Mononuclear cell (primary cell): ENCODE results near the gene TSPAN17. TPM values are rescaled to one million over a fixed set of nuclear protein-coding genes. Genes with fewer than 3 reads are reported as not detected.
"Not testable (repeated sequence)": the region's sequence is repeated elsewhere in the genome, so short reads cannot be mapped to it uniquely, and the experiment has no call there.

ENCODE experiments used
- H3K27me3 ChIP-seq: 2 replicates; pipeline ENCODE4 v1.6.0; 2011; ENCODE audit warnings: low read length, control low read depth; ENCODE audit not compliant: insufficient read depth
- H3K4me1 ChIP-seq: 2 replicates; pipeline ENCODE4 v1.5.1; 2011; ENCODE audit warnings: mild to moderate bottlenecking, low read length, control low read depth; ENCODE audit not compliant: insufficient read depth
- H3K4me3 ChIP-seq: 2 replicates; pipeline ENCODE4 v1.5.1; 2011; ENCODE audit warnings: mild to moderate bottlenecking, low read length, moderate library complexity
- H3K9me3 ChIP-seq: 2 replicates; pipeline ENCODE4 v1.5.1; 2011; ENCODE audit warnings: low read depth, mild to moderate bottlenecking, control low read depth, low read length
- total RNA-seq: library from RNA; depleted of rRNA; stranded (reverse); fragments of >200 nt; gene quantifications from one replicate; pipeline ENCODE4 v1.2.3, GENCODE V29; 2012

The TSPAN17 gene
- total RNA-seq, 1 donor, result 8.9 TPM

GRCh38 chr5:176687881-176688280 lies 40.6 kb downstream of the TSPAN17 start:
- Histone ChIP-seq H3K9me3 (no peaks in the 10 kb centered on the region), H3K4me3 (no peak overlapping the region), H3K4me1 (no peaks in the 10 kb centered on the region), H3K27me3 (peaks cover 12% of the 10 kb centered on the region)

DNA sequence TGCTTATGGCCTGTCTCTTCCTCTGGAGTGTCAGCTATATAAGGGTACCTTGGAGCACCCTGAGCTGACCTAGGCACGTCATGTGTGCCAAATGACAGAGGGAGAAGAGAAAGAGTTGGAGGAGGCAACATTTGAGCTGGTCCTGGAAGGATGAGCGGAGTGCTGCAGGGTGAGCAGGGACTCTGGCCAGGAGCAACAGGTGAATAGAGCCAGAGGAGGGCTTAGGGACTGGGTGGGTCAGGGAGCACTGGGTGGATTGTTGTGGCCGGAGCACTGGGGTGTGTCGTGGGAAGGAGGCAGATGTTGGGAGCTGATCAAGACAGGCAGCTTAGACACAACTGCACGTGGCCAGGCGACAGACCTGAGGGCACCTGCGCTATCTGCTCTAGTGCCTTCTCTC lies 43.6 kb downstream of the TSPAN17 start:
- Histone ChIP-seq H3K4me1 (no peaks in the 10 kb centered on the region), H3K9me3 (no peaks in the 10 kb centered on the region), H3K4me3 (no peak overlapping the region), H3K27me3 (peaks cover 3% of the 10 kb centered on the region)

GRCh38 chr5:176691524-176691923 lies 44.2 kb downstream of the TSPAN17 start:
- Histone ChIP-seq H3K4me1 (no peaks in the 10 kb centered on the region), H3K4me3 (no peak overlapping the region), H3K27me3 (peaks cover 3% of the 10 kb centered on the region), H3K9me3 (no peaks in the 10 kb centered on the region)

DNA sequence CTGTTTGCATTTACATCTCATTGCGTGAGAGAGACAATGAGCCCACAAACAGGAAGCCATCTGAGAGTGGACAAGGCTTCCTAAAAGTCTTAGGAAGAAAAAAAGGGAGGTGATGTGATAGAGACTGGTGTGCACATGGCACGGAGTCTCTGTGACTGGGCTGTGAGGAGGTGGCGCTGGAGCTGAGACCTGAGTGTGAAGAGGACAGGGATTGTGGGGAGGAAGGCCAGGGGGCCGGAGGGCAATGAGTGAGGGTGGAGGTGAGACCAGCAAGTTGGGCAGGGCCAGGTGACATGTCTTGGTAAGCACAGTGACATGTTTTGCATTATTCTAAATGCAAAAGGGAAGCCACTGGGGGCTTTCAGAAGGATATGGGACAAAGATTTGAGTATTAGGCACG lies 45.0 kb downstream of the TSPAN17 start:
- H3K27me3 ChIP-seq, result peaks cover 3% of the 10 kb centered on the region
- no peaks in the 10 kb centered on the region for H3K9me3 ChIP-seq
- H3K4me3 ChIP-seq, result no peak overlapping the region
- no peaks in the 10 kb centered on the region for H3K4me1 ChIP-seq

DNA sequence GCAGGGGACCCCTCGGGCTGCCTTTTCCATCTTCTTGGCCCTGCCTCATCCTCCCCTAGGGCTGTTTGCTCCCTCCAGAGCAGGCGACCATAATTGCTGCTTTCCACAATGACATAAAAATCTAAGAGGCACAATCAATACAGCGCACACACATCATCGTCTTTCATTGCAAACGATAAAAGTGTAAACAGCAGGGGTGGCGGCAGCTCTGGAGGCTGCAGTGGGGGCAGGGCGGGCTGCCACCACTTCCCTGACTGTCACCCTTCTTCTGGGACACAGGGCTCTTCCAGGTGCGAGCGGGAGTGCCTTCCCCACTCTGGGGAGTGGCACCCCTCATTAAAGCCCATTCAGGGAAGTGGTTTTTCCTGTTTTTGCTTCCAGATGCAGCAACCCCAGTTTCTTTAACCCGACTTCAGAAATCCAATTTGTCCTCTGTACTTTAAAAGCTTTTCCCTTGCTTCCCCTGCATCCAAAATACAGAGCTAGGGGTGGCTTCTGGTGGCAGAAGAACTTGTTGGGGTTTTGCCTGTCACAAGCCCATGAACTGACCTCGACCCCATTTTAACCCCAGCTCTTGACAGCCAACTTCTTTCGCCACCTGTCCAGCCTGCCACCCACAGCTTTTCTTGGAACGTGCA lies 45.7 kb downstream of the TSPAN17 start:
- Histone ChIP-seq H3K27me3 (peaks cover 3% of the 10 kb centered on the region), H3K4me1 (no peaks in the 10 kb centered on the region), H3K4me3 (no peak overlapping the region), H3K9me3 (no peaks in the 10 kb centered on the region)

GRCh38 chr5:176693477-176693851 lies 46.2 kb downstream of the TSPAN17 start:
- H3K27me3 ChIP-seq, result peaks cover 3% of the 10 kb centered on the region
- no peaks in the 10 kb centered on the region for H3K4me1 ChIP-seq
- no peaks in the 10 kb centered on the region for H3K9me3 ChIP-seq
- H3K4me3 ChIP-seq, result no peak overlapping the region

- peaks cover 3% of the 10 kb centered on the region for H3K27me3 ChIP-seq
- H3K4me3 ChIP-seq, result no peak overlapping the region
- H3K9me3 ChIP-seq, result no peaks in the 10 kb centered on the region
- no peaks in the 10 kb centered on the region for H3K4me1 ChIP-seq
Observed at GRCh38 chr5:176694146-176694545, 46.9 kb downstream of the TSPAN17 start.

- Histone ChIP-seq H3K27me3 (peaks cover 3% of the 10 kb centered on the region), H3K9me3 (no peaks in the 10 kb centered on the region), H3K4me3 (no peak overlapping the region), H3K4me1 (no peaks in the 10 kb centered on the region)
Observed at GRCh38 chr5:176694631-176695030, 47.3 kb downstream of the TSPAN17 start.

GRCh38 chr5:176695073-176695472 lies 47.8 kb downstream of the TSPAN17 start:
- no peaks in the 10 kb centered on the region for H3K9me3 ChIP-seq

DNA sequence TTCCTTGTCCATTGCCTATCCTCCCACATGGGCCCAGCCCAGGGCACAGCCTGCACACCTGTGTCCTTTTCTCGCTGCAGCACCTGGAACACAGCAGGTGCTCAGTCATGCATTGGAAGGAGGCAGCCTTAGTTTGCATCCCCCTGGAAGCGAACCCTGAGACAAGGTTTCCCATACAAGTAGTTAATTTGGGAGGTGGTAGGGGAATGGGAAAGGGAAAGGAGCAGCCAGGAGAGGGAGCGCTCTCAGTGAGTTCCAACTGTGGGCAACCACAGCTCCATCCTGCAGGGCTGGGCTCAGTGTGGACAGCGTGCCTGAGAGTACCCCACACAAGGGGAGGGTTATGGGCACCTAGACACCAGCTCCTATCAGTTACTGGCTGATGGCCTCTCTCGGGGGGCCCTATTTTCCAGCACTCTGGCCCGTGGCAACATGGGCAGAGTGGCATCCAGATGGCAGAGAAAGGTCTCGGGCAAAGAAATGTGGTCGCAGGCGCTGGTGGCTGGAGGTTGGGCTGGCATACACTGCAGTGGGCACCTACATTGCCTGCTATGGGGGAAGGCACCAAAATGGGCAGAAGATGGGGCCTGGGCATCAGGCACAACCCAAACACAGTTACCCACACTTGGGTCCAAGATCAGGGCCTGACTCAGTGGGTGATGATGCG lies 50.1 kb downstream of the TSPAN17 start:
- Histone ChIP-seq H3K27me3 (peaks cover under 1% of the 10 kb centered on the region), H3K4me1 (no peaks in the 10 kb centered on the region), H3K9me3 (no peaks in the 10 kb centered on the region), H3K4me3 (no peak overlapping the region)

More at GRCh38 chr5:176695073-176695472, 47.8 kb downstream of the TSPAN17 start:
- Histone ChIP-seq H3K4me1 (no peaks in the 10 kb centered on the region), H3K4me3 (no peak overlapping the region), H3K27me3 (peaks cover 3% of the 10 kb centered on the region)

DNA sequence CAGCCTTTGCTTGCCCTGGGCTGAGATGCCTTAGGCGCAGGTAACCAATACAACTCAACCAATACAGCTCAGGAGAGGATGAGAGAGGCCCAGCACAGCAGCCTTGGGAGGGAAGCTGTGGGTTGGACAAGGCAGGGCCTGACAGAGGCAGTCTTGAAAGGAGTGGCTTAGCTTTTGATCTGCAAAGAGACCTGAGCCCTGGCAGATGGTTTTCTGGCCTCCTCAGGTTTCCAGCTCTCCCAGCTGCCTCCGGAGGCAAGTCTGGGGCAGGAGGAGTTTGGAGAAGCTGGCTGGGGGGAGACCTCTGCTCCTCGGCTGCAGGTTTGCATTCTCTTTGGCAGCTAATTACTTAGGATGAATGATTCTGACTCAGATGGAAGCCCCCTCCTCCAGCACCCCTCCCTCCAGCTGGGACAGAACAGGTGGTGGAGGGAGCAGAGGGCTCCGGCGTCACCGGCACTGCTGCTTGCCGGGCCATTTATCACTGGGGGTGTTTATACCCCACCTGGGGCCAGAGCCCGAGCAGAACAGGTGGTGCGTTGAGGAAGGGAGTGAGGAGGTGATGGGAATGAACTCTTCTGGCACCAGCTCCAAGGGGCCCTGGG lies 50.8 kb downstream of the TSPAN17 start:
- no peaks in the 10 kb centered on the region for H3K27me3 ChIP-seq
- no peak overlapping the region for H3K4me3 ChIP-seq
- H3K9me3 ChIP-seq, result no peaks in the 10 kb centered on the region

GRCh38 chr5:176699446-176699845 lies 52.2 kb downstream of the TSPAN17 start:
- not testable (repeated sequence) for H3K27me3 ChIP-seq

More for the DNA sequence above, 50.8 kb downstream of the TSPAN17 start:
- no peaks in the 10 kb centered on the region for H3K4me1 ChIP-seq

DNA sequence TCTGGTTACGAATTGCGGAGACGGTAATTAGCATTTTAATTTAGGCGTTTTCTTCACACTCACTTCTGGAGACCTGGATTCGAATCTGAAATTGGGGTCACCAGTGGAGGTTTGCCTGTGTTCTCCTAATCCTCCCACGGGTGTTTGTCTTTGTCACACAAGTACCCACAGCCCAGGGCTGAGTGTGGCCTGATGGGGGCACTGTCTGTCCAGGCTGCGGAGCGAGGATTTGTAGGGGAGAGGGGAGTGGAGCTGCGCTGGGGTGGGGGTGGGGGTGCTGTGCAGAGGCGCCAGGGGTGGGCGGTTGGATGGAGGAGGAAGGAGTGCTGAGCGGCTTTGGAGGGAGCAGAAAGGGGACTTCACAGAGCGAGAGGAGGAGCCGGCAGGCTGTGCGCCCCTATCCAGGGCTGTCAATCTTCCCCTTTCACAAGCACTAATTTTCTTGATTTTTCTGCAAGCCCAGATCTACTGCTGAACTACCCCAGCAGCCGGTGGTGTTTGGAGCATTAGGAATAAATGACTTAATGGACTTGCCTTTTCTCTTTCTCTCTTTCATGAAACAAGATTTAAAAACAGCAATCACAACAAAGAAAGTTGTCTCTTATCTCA lies 53.1 kb downstream of the TSPAN17 start:
- H3K27me3 ChIP-seq, result no peaks in the 10 kb centered on the region
- no peaks in the 10 kb centered on the region for H3K9me3 ChIP-seq
- no peaks in the 10 kb centered on the region for H3K4me1 ChIP-seq
- no peak overlapping the region for H3K4me3 ChIP-seq

More at GRCh38 chr5:176699446-176699845, 52.2 kb downstream of the TSPAN17 start:
- H3K4me3 ChIP-seq, H3K9me3 ChIP-seq, H3K4me1 ChIP-seq: not testable (repeated sequence)

DNA sequence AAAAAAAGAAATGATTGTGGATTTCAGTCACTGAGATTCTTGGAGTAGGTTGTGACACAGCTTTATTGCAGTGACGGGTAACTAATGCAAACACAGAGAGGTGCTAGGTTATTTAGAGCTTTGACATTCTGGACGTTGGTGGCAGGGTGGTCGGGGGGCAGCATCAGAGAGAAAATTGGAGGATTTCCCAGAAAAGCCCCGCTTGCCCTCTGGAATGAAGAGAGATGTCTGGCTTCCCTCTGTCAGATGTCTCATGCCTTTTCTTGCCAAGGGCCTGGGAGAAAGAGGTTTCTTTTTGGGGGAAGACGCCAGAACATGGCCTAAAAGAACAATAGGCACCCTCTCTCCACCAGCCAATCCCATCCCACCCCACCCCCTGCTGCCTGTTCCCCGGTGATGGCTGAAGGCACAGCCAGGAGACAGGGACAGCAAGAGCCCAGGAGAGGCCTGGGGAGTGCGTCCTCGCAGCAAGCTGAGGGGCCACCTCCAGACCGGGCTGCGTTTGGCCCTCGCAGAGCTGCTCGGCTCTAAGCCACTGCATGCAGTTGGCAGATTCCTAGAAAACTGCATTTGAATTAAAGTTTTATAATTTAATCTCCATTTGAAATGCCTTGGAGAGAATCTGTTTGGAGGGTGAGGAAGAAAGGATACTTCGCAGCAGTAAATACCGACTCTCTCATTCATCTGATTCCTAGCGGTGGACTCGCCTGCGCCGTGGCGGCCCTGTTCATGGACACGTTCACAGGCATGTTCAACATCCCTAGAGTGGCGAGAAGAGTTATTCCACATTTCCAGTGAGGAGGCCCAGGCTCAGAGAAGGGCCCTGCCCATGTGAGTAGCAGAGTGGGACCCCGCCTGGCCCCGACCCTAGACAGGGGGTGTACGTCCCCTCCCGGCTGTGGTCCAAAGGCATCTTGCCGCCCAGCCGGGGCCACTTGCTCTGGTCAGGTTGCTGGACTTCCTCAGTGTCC lies 55.7 kb downstream of the TSPAN17 start:
- no peaks in the 10 kb centered on the region for H3K4me1 ChIP-seq
- no peaks in the 10 kb centered on the region for H3K27me3 ChIP-seq
- H3K9me3 ChIP-seq, result no peaks in the 10 kb centered on the region
- no peak overlapping the region for H3K4me3 ChIP-seq
